PC-9 (cell line): ENCODE measurements around the gene SUMO2. TPM values are rescaled to one million over a fixed set of nuclear protein-coding genes. Genes with fewer than 3 reads are reported as not detected.

Experiments
- BruUV-seq: library from RNA; stranded (reverse); fragments of 400-500 nt; replicated peaks from 2 replicates; lab custom pipeline; 2021; lab: Mats Ljungman, UMichigan
- CTCF ChIA-PET: fragments of 300-600 bp; sonication (Branson Sonifier 250); formaldehyde crosslinking; loops from one replicate; lab custom pipeline; 2022; ENCODE audit warnings: antibody characterized with exemption; lab: Charles Lee
- POLR2A ChIA-PET: fragments of 300-600 bp; sonication (Branson Sonifier 250); formaldehyde crosslinking; loops from one replicate; lab custom pipeline; 2022; ENCODE audit warnings: antibody characterized with exemption; ENCODE audit not compliant: unreplicated experiment; lab: Charles Lee
- DNase-seq, 2 experiments: peaks; one replicate each; pipeline versions ENCODE4 v3.0.0 to v3.0.0-alpha.2; 2015 to 2022; ENCODE audit warnings: mixed read lengths in 1 of 2
- H2AFZ ChIP-seq: fragments of 200-600 bp; sonication (generic); 2 replicates; pipeline ENCODE4 v1.8.1; 2017; ENCODE audit warnings: antibody characterized with exemption
- H3F3A ChIP-seq: fragments of 200-600 bp; sonication (generic); 2 replicates; pipeline ENCODE4 v1.8.1; 2017; ENCODE audit warnings: antibody characterized with exemption, mild to moderate bottlenecking, low read depth; ENCODE audit not compliant: insufficient read depth
- H3K27ac ChIP-seq: fragments of 200-600 bp; sonication (generic); 2 replicates; pipeline ENCODE4 v1.6.1; 2016; ENCODE audit warnings: mixed run types
- H3K27me3 ChIP-seq: fragments of 200-600 bp; sonication (generic); 2 replicates; pipeline ENCODE4 v1.6.1; 2016; ENCODE audit warnings: low read depth, mixed run types; ENCODE audit not compliant: insufficient read depth
- H3K36me3 ChIP-seq: fragments of 200-600 bp; sonication (generic); 2 replicates; pipeline ENCODE4 v1.6.1; 2016; ENCODE audit warnings: low read depth, mixed run types
- H3K4me1 ChIP-seq: fragments of 200-600 bp; sonication (generic); replicated peaks from 2 replicates; pipeline ENCODE4 v1.6.1; 2016; ENCODE audit warnings: mixed run types; ENCODE audit not compliant: insufficient read depth
- H3K4me2 ChIP-seq: fragments of 200-600 bp; sonication (generic); 2 replicates; pipeline ENCODE4 v1.6.1; 2017; ENCODE audit warnings: mixed run types
- H3K4me3 ChIP-seq: fragments of 200-600 bp; sonication (generic); 2 replicates; pipeline ENCODE4 v1.6.1; 2016; ENCODE audit warnings: mixed run types
- H3K79me2 ChIP-seq: fragments of 200-600 bp; sonication (generic); 2 replicates; pipeline ENCODE4 v1.6.1; 2017; ENCODE audit warnings: low read depth, mixed run types
- H3K9me2 ChIP-seq: fragments of 200-600 bp; sonication (generic); 2 replicates; pipeline ENCODE4 v1.8.1; 2017; ENCODE audit warnings: mild to moderate bottlenecking; ENCODE audit not compliant: insufficient read depth
- H3K9me3 ChIP-seq: fragments of 200-600 bp; sonication (generic); 2 replicates; pipeline ENCODE4 v1.8.1; 2016; ENCODE audit warnings: low read depth; ENCODE audit not compliant: insufficient read depth
- H4K20me1 ChIP-seq: fragments of 200-600 bp; sonication (generic); 2 replicates; pipeline ENCODE4 v1.8.1; 2017; ENCODE audit not compliant: insufficient read depth
- CTCF ChIP-seq: fragments of 200-600 bp; sonication (generic); conservative IDR thresholded peaks from 2 replicates; pipeline ENCODE4 v1.6.1; 2017; ENCODE audit warnings: mixed run types, antibody characterized with exemption, mild to moderate bottlenecking, moderate library complexity
- EZH2 ChIP-seq: fragments of 200-600 bp; sonication (generic); IDR thresholded peaks from 2 replicates; pipeline ENCODE4 v1.8.0; 2017; ENCODE audit warnings: antibody characterized with exemption, low read depth
- intact Hi-C: fragments of 100-400 bp; cut with micrococcal nuclease; formaldehyde crosslinking; loops from one replicate; pipeline ENCODE4 v1.10.0; 2022; ENCODE audit not compliant: unreplicated experiment
- total RNA-seq: library from RNA; stranded (reverse); gene quantifications from 2 replicates; pipeline ENCODE4 v1.2.3, GENCODE V29; 2021

The SUMO2 gene
- total RNA-seq, 1 experiment from 2014 or later: 486 TPM

DNA sequence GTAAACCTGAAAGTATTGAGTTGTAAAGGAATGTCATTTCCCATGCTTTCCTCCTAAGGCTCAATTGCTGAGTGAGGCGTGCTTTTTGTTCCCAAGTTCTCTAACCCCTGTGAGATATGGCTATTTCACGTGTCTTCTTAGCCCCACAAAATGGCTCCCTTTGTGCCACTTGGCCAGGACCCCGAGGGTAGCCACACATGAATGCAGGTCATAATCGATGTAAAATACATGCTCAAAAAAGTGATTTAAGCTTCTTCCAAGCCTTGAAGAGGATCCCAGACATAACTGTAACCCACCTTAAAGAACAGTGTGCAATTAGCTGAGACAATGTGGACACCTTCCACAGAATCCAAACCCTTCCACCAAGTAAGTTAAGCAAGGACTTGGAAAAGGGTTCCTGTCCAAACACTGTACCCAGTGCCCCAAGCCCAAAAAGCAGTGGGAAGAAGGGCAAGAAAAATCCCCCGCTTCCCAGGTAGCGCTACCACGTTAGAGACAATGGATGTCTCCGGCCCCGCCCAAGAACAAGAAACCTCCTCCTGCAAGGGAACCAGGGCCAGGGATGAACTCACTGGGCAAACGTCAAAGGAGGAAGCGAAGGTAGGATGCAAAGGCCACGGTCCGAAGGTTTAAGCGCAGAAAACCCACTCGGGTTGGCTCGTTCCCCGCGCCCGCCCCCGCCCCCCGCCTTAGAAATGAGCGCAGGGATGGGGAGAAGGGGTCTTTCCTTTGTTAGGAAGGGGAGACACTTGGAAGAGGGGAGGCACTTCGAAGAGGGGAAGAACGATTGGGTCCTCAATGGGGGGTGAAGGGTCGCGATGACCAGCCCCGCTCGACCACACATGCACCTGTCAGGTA, 29.6 kb downstream of the SUMO2 start:
- Histone ChIP-seq H4K20me1 (no peaks in the 10 kb centered on the region; the same call in 1 of the 2 replicates), H3K27me3 (no peaks in the 10 kb centered on the region), H3K9me3 (no peaks in the 10 kb centered on the region), H3K4me2 (peak overlapping the region; percentile 100), H3K9me2 (no peaks in the 10 kb centered on the region), H3K79me2 (peaks cover 61% of the 10 kb centered on the region), H3K27ac (0 out of 2 replicates have a peak overlapping the region, but pooled peaks have one; percentile 6), H3K4me3 (peak overlapping the region; percentile 81), H3K4me1 (peaks cover 29% of the 10 kb centered on the region), H2AFZ (peak overlapping the region; percentile 69), H3K36me3 (peaks cover 8% of the 10 kb centered on the region), H3F3A (peaks cover 27% of the 10 kb centered on the region)
- no peak for TF ChIP-seq CTCF
- no peak for TF ChIP-seq EZH2
- peak; percentile 45 to 63 for DNase-seq
- CTCF ChIA-PET: no interaction called here
- POLR2A ChIA-PET: no interaction called here
- TSS peak; percentile 55 for BruUV-seq
- intact Hi-C loops: no loop called here

DNA sequence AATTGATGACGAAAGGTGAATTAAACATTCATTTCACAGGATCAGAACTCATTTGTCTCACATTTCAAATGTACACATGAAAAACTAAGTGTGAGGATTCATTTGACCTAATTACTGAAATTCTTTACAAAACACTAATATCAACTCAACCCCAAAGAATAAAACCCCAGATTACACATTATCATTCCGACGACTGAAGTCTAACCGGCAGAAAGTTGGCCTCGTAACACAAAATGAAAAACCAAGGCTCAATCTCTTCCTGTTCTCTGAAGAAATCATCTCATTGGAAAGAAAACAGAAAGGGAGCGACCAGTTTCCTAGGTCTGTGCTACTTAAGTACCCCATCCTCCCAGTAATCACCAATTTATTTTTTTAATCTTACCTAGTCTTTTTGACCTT, 30.2 kb downstream of the SUMO2 start:
- no TSS peak for BruUV-seq
- no peaks in the 10 kb centered on the region; the same call in 1 of the 2 replicates for H4K20me1 ChIP-seq

GRCh38 chr17:75151930-75152329, 30.8 kb downstream of the SUMO2 start:
- TF ChIP-seq CTCF (no peak), EZH2 (no peak)
- intact Hi-C loops: no loop called here
- Histone ChIP-seq H3K4me2 (peak overlapping the region; percentile 100), H3K79me2 (peaks cover 69% of the 10 kb centered on the region), H4K20me1 (no peaks in the 10 kb centered on the region; the same call in 1 of the 2 replicates), H2AFZ (no peak overlapping the region), H3K4me1 (peaks cover 24% of the 10 kb centered on the region), H3K4me3 (peak overlapping the region; percentile 81; the same call in 1 of the 2 replicates), H3K36me3 (peaks cover 15% of the 10 kb centered on the region), H3F3A (peaks cover 25% of the 10 kb centered on the region), H3K9me2 (no peaks in the 10 kb centered on the region), H3K27me3 (no peaks in the 10 kb centered on the region), H3K9me3 (no peaks in the 10 kb centered on the region), H3K27ac (no peak overlapping the region)
- DNase-seq: no peak
- no TSS peak for BruUV-seq
- ChIA-PET POLR2A (interaction anchor here (0.6 kb wide), 2 partner anchors 10 to 981 kb away, joined by 5 to 6 read pairs; no protein-coding TSS in a partner anchor), CTCF (no interaction called here)

More for the DNA sequence above, 30.2 kb downstream of the SUMO2 start:
- TF ChIP-seq CTCF: no peak
- no peak for TF ChIP-seq EZH2
- intact Hi-C loops: no loop called here
- H3K36me3 ChIP-seq: peaks cover 13% of the 10 kb centered on the region
- peaks cover 67% of the 10 kb centered on the region for H3K79me2 ChIP-seq
- DNase-seq: no peak
- peaks cover 28% of the 10 kb centered on the region for H3K4me1 ChIP-seq
- ChIA-PET POLR2A (no interaction called here), CTCF (no interaction called here)
- H3K9me2 ChIP-seq: no peaks in the 10 kb centered on the region
- 0 out of 2 replicates have a peak overlapping the region, but pooled peaks have one; percentile 6 for H3K27ac ChIP-seq
- peak overlapping the region; percentile 100 for H3K4me2 ChIP-seq
- peaks cover 27% of the 10 kb centered on the region for H3F3A ChIP-seq
- no peaks in the 10 kb centered on the region for H3K9me3 ChIP-seq
- H3K4me3 ChIP-seq: peak overlapping the region; percentile 81
- peak overlapping the region; percentile 64; the same call in 1 of the 2 replicates for H2AFZ ChIP-seq
- H3K27me3 ChIP-seq: no peaks in the 10 kb centered on the region
